Fibroblast of mammary gland (primary cell): Measurements from ENCODE around the gene DUSP1.

Source experiments
- DNase-seq: peaks from one replicate; pipeline ENCODE4 v3.0.0-alpha.2; 2010; ENCODE audit warnings: low read depth
- H3K4me3 ChIP-seq: 2 replicates; pipeline ENCODE4 v1.5.1; 2011; ENCODE audit warnings: low read depth, mild to moderate bottlenecking, low read length, moderate library complexity; ENCODE audit not compliant: control insufficient read depth
- CTCF ChIP-seq: conservative IDR thresholded peaks from 2 replicates; pipeline ENCODE4 v1.5.1; 2011; ENCODE audit warnings: low read depth, low read length, inconsistent platforms; ENCODE audit not compliant: control insufficient read depth, insufficient read depth

DUSP1 gene

GRCh38 chr5:172770675-172771438, at the start of gene DUSP1:
DUSP1 (minus strand) TSS chr5:172771195; CDS start chr5:172770952, 243 bp downstream.
- DNase-seq = peak; percentile 96
- H3K4me3 ChIP-seq = peak within 1 kb of the TSS; percentile 68

GRCh38 chr5:172820046-172820767, 49.2 kb upstream of the DUSP1 start:
- no peak overlapping the region for H3K4me3 ChIP-seq
- TF ChIP-seq CTCF = no peak
- DNase-seq = peak; percentile 91

More at GRCh38 chr5:172770675-172771438, at the start of gene DUSP1:
- TF ChIP-seq CTCF = no peak

- H3K4me3 ChIP-seq = no peak overlapping the region
- DNase-seq = no peak
- TF ChIP-seq CTCF = no peak
Observed at GRCh38 chr5:172819569-172819968, 48.6 kb upstream of the DUSP1 start.

- DNase-seq = no peak
Observed at GRCh38 chr5:172818081-172818480, 47.1 kb upstream of the DUSP1 start.

GRCh38 chr5:172817664-172818063, 46.7 kb upstream of the DUSP1 start:
- no peak for TF ChIP-seq CTCF
- no peak for DNase-seq

More at GRCh38 chr5:172818081-172818480, 47.1 kb upstream of the DUSP1 start:
- H3K4me3 ChIP-seq = no peak overlapping the region
- TF ChIP-seq CTCF = no peak

GRCh38 chr5:172816925-172817562, 46.0 kb upstream of the DUSP1 start:
- H3K4me3 ChIP-seq = no peak overlapping the region
- no peak for TF ChIP-seq CTCF
- peak; percentile 94 for DNase-seq

More at GRCh38 chr5:172817664-172818063, 46.7 kb upstream of the DUSP1 start:
- H3K4me3 ChIP-seq = no peak overlapping the region
